ENCODE results near the gene FAU. TPM values are rescaled to one million over a fixed set of nuclear protein-coding genes. Genes with fewer than 3 reads are reported as not detected.

The FAU gene
- total and polyA plus RNA-seq, 2 of the 13 experiments (the other 11 are each of a cell fraction or from before 2014, with no cell fraction given), result 374 to 869 TPM

DNA sequence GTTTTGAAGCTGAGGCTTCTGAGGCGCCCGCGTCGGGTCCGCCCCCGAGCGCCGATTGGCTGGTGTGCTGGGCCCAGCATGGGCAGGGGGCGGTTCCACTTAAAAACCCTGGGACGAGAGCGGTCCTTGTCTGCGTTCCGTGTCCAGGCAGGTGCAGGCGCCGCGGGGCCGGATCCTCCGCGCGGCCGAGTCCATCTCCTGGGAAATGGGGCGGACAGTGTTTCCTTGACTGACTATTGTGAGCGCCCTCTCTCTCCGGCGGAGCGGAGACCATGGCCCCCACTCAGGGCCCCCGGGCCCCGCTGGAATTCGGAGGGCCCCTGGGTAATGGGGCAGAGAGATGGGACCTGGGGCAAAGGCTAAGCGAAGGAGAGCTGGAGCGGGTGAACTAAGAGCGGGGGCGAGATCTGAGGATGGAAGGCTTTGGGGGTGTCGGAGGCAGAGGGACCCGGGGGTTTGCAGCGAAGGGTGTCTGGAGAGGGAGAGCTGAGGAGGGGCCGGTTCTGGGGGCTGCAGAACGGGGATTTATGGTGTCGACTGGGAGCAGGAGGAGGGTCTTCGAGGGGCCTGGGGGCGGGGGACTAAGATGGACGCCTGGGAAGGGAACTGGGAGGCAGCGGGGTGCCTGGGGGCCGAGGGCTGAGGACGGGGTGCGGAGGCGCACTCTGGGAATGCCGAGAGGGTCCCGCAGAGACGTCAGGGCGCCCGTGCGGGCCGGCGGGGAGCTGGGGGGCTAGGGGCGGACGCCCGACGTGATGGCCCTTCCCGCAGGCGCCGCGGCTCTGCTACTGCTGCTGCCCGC, 10.0 kb downstream of the FAU start, which contains the start of gene TM7SF2 (continued):
- TF ChIP-seq ZNF616 (CRISPR knock-in tag; IDR thresholded peaks at IDR 0.05; ENCODE audit: low read depth), result 0 out of 2 replicates have a peak, but pooled peaks have one; percentile 57
- peak; percentile 61 for TF ChIP-seq ISL2 (CRISPR knock-in tag; IDR thresholded peaks at IDR 0.05)
- TF ChIP-seq, protein P1, sequence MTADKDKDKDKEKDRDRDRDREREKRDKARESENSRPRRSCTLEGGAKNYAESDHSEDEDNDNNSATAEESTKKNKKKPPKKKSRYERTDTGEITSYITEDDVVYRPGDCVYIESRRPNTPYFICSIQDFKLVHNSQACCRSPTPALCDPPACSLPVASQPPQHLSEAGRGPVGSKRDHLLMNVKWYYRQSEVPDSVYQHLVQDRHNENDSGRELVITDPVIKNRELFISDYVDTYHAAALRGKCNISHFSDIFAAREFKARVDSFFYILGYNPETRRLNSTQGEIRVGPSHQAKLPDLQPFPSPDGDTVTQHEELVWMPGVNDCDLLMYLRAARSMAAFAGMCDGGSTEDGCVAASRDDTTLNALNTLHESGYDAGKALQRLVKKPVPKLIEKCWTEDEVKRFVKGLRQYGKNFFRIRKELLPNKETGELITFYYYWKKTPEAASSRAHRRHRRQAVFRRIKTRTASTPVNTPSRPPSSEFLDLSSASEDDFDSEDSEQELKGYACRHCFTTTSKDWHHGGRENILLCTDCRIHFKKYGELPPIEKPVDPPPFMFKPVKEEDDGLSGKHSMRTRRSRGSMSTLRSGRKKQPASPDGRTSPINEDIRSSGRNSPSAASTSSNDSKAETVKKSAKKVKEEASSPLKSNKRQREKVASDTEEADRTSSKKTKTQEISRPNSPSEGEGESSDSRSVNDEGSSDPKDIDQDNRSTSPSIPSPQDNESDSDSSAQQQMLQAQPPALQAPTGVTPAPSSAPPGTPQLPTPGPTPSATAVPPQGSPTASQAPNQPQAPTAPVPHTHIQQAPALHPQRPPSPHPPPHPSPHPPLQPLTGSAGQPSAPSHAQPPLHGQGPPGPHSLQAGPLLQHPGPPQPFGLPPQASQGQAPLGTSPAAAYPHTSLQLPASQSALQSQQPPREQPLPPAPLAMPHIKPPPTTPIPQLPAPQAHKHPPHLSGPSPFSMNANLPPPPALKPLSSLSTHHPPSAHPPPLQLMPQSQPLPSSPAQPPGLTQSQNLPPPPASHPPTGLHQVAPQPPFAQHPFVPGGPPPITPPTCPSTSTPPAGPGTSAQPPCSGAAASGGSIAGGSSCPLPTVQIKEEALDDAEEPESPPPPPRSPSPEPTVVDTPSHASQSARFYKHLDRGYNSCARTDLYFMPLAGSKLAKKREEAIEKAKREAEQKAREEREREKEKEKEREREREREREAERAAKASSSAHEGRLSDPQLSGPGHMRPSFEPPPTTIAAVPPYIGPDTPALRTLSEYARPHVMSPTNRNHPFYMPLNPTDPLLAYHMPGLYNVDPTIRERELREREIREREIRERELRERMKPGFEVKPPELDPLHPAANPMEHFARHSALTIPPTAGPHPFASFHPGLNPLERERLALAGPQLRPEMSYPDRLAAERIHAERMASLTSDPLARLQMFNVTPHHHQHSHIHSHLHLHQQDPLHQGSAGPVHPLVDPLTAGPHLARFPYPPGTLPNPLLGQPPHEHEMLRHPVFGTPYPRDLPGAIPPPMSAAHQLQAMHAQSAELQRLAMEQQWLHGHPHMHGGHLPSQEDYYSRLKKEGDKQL (CRISPR knock-in tag; IDR thresholded peaks at IDR 0.05; ENCODE audit: low read depth), result no peak
- TF ChIP-seq ZNF12 (CRISPR knock-in tag; IDR thresholded peaks at IDR 0.05), result 0 out of 2 replicates have a peak, but pooled peaks have one; percentile 34
- peak; percentile 69; the same call in 1 of the 2 replicates for TF ChIP-seq ZNF343 (CRISPR knock-in tag; IDR thresholded peaks at IDR 0.05)
- peak; percentile 92 for TF ChIP-seq SRSF1 (optimal IDR thresholded peaks at IDR 0.05; ENCODE audit: low read depth, low read length)
- 0 out of 2 replicates have a peak, but pooled peaks have one; percentile 28 for TF ChIP-seq GATAD1 (CRISPR knock-in tag; IDR thresholded peaks at IDR 0.05)
- TF ChIP-seq ZNF138 (CRISPR knock-in tag; IDR thresholded peaks at IDR 0.05; ENCODE audit: low read depth), result no peak
- no peak for TF ChIP-seq MTF2 (CRISPR knock-in tag; IDR thresholded peaks at IDR 0.05; ENCODE audit: borderline replicate concordance)
- TF ChIP-seq POLR2A (IDR thresholded peaks at IDR 0.05; ENCODE audit: insufficient read depth in 1 of 2, low read depth in 2 of 2, low read length in 2 of 2), result peak in 1 of 2 experiments; percentile 98; a peak in 2 of 4 replicates
- TF ChIP-seq EED (CRISPR knock-in tag; IDR thresholded peaks at IDR 0.05), result 0 out of 2 replicates have a peak, but pooled peaks have one; percentile 53
- TF ChIP-seq ZUFSP (CRISPR knock-in tag; IDR thresholded peaks at IDR 0.05; ENCODE audit: borderline replicate concordance), result no peak
- TF ChIP-seq ZNF556 (CRISPR knock-in tag; IDR thresholded peaks at IDR 0.05; ENCODE audit: borderline replicate concordance), result peak; percentile 45; the same call in 1 of the 2 replicates
- TF ChIP-seq, protein P2, sequence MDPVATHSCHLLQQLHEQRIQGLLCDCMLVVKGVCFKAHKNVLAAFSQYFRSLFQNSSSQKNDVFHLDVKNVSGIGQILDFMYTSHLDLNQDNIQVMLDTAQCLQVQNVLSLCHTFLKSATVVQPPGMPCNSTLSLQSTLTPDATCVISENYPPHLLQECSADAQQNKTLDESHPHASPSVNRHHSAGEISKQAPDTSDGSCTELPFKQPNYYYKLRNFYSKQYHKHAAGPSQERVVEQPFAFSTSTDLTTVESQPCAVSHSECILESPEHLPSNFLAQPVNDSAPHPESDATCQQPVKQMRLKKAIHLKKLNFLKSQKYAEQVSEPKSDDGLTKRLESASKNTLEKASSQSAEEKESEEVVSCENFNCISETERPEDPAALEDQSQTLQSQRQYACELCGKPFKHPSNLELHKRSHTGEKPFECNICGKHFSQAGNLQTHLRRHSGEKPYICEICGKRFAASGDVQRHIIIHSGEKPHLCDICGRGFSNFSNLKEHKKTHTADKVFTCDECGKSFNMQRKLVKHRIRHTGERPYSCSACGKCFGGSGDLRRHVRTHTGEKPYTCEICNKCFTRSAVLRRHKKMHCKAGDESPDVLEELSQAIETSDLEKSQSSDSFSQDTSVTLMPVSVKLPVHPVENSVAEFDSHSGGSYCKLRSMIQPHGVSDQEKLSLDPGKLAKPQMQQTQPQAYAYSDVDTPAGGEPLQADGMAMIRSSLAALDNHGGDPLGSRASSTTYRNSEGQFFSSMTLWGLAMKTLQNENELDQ (CRISPR knock-in tag; IDR thresholded peaks at IDR 0.05; ENCODE audit: borderline replicate concordance), result no peak
- TF ChIP-seq ZC3H4 (CRISPR knock-in tag; IDR thresholded peaks at IDR 0.05; ENCODE audit: borderline replicate concordance), result 0 out of 2 replicates have a peak, but pooled peaks have one; percentile 32
- TF ChIP-seq, protein P3, sequence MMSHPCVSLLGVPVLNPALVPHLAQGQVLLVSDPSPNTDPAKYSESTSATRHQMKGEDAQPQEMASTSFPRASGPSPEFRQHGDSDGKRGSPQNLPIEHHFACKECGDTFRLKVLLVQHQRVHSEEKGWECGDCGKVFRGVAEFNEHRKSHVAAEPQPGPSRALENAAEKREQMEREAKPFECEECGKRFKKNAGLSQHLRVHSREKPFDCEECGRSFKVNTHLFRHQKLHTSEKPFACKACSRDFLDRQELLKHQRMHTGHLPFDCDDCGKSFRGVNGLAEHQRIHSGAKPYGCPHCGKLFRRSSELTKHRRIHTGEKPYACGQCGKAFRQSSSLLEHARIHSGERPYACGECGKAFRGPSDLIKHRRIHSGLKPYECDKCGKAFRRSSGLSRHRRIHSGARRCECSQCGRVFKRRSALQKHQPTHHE (CRISPR knock-in tag; IDR thresholded peaks at IDR 0.05; ENCODE audit: borderline replicate concordance), result 0 out of 2 replicates have a peak, but pooled peaks have one; percentile 83
- peak; percentile 55; the same call in 1 of the 2 replicates for TF ChIP-seq HOXA9 (CRISPR knock-in tag; IDR thresholded peaks at IDR 0.05; ENCODE audit: borderline replicate concordance)
- peak; percentile 77 for TF ChIP-seq CBX1 (IDR thresholded peaks at IDR 0.05; ENCODE audit: low read depth)

All from HepG2 (cell line).